GM18505 (cell line): Measurements from ENCODE around the gene MTCL3.

Source experiments
- ATAC-seq: cut with Tn5 transposase; IDR thresholded peaks from one replicate; pipeline ENCODE4 v1.9.1; 2021; ENCODE audit not compliant: unreplicated experiment
- POLR2A ChIP-seq: IDR thresholded peaks from 4 replicates; pipeline ENCODE4 v1.6.1; 2011; ENCODE audit warnings: borderline replicate concordance; ENCODE audit not compliant: insufficient read depth, insufficient read length; ENCODE audit errors: extremely low read depth

MTCL3 gene

DNA sequence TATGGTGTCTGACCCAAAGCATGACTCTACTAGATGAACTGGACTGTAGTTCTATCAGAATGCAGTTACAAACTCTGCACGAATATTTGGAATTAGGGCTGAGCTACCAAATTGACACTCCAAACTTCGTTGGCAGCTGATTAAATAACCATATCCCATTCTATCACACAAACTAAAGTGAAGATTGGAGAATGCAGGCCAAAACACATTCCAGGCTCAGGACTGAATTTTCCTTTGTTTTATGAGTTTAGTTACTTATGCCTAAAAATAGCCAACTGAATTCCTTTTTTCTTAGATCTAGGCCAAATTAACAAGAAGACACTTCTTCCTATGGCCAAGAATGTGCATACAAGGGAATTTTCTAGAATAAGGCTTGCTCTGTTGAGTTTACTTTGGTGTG lies 50.2 kb downstream of the MTCL3 start:
- TF ChIP-seq POLR2A: no peak
- no peak for ATAC-seq

DNA sequence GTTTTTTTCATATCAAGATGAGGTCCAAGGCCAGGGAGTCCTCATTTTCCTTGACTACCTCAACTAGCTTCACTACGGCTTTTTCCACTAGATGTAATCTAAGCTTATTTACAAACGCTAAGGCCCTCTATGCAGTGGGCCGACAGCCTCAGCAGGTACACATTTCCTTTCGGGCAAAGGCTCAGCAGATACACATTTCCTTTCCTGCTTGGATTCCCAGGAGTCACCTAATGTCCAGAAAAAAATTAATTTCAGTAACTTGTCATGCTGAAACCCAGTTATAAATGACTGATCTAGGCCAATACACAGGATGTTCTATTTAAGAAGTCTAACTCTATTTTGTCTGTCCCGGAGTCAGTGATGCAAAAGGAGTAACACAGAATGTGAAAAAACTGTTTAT lies 52.7 kb downstream of the MTCL3 start:
- ATAC-seq: no peak
- TF ChIP-seq POLR2A: no peak

DNA sequence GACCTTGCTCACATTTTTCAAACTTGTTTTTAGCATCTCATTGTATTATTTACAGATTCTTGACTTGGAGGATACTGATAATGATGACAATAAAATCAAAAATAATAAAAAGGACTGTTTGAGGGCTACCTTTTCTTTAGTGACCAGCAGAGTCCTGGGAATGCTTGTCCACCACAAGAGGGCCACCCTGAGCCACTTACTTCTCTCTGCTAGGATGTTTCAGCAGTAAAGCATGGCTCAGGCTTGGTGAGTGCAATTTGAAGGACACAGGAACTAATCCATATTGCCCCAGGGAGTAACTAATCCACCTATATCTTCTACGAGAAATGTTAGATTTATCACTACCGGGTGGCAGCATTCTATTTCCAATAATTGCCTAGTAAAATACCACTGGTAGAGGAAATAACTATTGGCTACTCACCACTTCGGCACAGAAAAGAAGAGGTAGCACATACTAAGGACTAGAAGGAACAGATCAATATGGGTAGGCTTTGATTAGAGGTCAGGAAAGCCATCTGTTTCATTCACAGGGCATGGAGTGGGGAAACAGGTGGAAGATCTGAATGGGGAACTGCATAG lies 54.2 kb downstream of the MTCL3 start:
- peak; percentile 94 for ATAC-seq

DNA sequence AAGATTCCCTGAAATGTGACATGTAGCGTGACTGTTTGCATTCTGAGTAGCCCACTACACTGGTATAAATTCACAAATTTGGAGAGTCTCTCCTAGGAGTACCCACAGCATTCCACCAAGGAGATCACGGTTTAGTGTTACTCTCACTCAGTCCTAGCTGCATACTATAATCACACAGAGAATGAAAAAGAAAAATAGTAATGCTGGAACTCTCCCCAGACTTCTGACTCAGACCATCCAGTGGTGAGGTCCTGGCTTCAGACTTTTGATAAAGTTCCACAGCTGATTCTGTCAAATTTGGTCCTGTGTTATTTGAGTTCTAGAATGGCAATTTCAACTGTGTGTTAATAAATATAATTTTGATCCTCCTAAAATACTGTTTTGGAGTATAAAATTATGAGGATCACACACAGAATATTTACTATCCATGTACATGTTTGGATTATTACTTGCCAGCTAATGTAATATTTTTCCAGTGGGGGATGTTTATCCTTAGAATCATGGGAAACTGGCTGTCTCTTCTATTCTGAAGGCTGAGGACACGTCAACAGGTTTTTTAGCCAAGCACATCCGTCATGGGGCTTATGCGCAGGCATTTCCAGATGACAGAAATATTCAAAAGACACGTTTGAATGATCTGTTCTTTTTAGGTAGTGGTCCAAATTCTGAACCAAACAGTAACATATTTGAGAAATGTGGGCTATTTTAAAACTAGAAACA lies 54.8 kb downstream of the MTCL3 start:
- TF ChIP-seq POLR2A: no peak
- no peak for ATAC-seq

More for the DNA sequence above, 54.2 kb downstream of the MTCL3 start:
- no peak for TF ChIP-seq POLR2A

DNA sequence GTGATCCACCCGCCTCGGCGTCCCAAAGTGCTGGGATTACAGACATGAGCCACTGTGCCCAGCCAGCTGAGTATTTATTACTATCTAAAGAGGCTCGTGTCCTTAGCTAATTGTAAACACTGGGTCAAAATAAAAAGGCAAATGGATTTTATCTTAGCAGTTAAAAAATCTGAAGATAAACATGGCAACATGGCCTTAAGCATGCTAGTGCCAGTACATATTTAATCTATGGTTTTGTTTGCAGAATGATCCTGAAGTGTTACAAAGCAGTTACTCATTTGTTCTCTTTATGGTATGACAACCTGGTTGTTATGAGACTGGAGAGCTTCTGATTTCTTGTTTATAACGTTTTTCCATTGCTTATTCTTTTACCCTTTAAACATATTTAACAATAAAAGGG lies 56.1 kb downstream of the MTCL3 start:
- ATAC-seq: no peak

GRCh38 chr6:127462376-127462775 lies 56.8 kb downstream of the MTCL3 start:
- TF ChIP-seq POLR2A: no peak
- no peak for ATAC-seq

More for the DNA sequence above, 56.1 kb downstream of the MTCL3 start:
- no peak for TF ChIP-seq POLR2A

- ATAC-seq: no peak
- TF ChIP-seq POLR2A: no peak
These were observed 58.7 kb downstream of the MTCL3 start for GRCh38 chr6:127460465-127460864.

- no peak for TF ChIP-seq POLR2A
- no peak for ATAC-seq
These were observed 59.9 kb downstream of the MTCL3 start, which contains the start of gene KIAA0408 for GRCh38 chr6:127459231-127459641. KIAA0408 (minus strand) TSS chr6:127459389; CDS start chr6:127453981, 5,408 bp downstream.

DNA sequence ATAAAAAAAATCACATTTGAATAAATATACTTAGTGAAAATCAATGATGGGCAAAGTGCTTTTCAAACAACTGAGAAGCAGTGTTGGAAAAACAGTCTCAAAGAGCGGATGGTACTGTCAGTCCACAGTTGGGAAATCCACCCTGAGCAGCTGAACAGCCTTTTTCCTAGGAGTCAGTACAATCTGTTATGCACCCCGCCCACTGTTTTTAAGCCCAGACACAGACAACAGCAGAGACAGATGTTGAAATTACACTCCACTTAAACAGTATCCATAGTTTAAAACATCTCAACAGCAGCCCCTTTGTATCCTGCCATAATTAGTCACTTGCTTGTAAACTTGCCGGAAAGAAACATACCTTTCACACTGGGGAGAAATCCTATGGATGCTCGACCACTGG lies 60.3 kb downstream of the MTCL3 start:
- no peak for TF ChIP-seq POLR2A
- no peak for ATAC-seq

DNA sequence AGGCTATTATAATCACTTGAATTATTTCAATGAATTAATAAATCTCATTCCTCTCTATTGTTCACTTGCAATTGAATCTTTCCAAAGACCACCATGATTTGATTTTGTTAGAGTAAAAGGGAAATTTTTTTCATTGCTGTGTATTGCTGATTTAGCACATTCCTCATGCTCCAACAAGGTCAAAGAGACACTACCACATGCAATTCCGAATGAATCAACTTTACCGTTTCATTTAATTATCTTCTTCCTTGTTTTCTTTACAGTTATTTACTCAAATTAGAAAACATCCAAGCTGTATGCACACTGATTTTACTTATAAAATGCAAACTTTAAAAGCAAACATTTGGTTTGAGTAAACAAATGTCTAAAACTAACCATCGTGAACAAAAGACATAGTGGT lies 60.9 kb downstream of the MTCL3 start:
- no peak for TF ChIP-seq POLR2A
- no peak for ATAC-seq

- no peak for TF ChIP-seq POLR2A
- no peak for ATAC-seq
These were observed 61.6 kb downstream of the MTCL3 start for GRCh38 chr6:127457456-127458064.

- no peak for TF ChIP-seq POLR2A
These were observed 62.7 kb downstream of the MTCL3 start for GRCh38 chr6:127456465-127456864.

DNA sequence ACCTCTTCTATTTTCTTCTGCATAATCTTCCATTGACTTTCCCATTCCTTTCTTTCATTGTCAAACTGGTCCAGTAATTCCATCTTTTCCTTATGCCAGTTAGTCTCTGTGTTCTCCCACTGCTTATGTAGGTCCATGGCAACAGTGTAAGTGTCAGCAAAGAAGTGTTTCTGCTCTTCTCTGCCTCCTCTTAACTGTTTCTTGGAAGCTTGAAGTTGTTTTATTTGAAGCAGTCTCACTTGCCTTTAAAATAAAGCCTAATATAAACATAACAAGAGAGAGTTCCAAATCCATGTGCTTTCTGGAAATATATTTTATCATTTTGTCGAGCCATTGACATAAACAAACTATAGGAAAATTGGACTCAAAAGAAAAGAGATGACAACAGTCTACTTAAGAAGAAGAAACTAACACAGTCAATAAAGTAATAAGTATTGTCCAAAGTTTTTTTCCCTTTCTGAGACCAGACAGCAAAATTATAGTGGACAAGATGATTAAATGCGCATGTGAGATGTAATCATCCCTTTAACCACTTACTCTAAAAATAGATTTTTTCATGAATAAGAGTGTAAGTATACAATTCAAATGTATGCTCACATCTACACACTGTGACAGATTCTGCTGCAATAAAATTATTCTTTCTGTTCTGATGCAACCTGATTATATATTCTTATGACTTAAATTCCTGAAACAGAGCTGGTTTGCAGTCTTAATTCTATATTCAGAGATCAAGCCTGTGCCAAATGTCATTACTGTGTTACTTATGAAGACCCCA lies 65.1 kb downstream of the MTCL3 start:
- no peak for ATAC-seq
- TF ChIP-seq POLR2A: no peak

More at GRCh38 chr6:127456465-127456864, 62.7 kb downstream of the MTCL3 start:
- ATAC-seq: no peak
